A549 treated with DMSO at 1 μM for 4 hours (cell line): Measurements from ENCODE around the gene HOXD1. TPM values are rescaled to one million over a fixed set of nuclear protein-coding genes. Genes with fewer than 3 reads are reported as not detected.

Source experiments
- total RNA-seq: library from RNA; stranded (reverse); fragments of 200-300 nt; extraction: Qiagen RNA extraction; gene quantifications from 5 replicates; pipeline ENCODE4 v1.2.3, GENCODE V29; 2022; ENCODE audit warnings: low read depth

The HOXD1 gene
- total RNA-seq = 0.12 to 0.28 TPM (median 0.26 TPM) in 5 replicates

GRCh38 chr2:176187899-176188773 is at the start of gene HOXD1:
Gene HOXD1, plus strand, starts transcription at chr2:176188668. Its CDS starts 134 bp downstream, at chr2:176188802.

GRCh38 chr2:176151442-176152287 is 36.8 kb upstream of the HOXD1 start, which contains the start of gene HOXD4:
Gene HOXD4, plus strand, starts transcription at chr2:176151550. Its CDS starts 84 bp downstream, at chr2:176151634.

GRCh38 chr2:176156807-176157498 is 31.5 kb upstream of the HOXD1 start, which contains the start of gene HOXD3:
Gene HOXD3, plus strand, starts transcription at chr2:176157307. Its CDS starts 11,808 bp downstream, at chr2:176169115.

Other genes starting within 250 kb of the HOXD1 start
- 11.9 to 16.6 TPM (median 15.6 TPM) in 5 replicates for gene LNPK, start 186.4 kb upstream of the HOXD1 start, total RNA-seq
- gene EVX2, start 104.7 kb upstream of the HOXD1 start, total RNA-seq = not detected in 5 replicates
- gene HOXD13, start 95.9 kb upstream of the HOXD1 start, total RNA-seq = 0.22 to 0.32 TPM (median 0.24 TPM) in 5 replicates
- gene HOXD12, start 88.9 kb upstream of the HOXD1 start, total RNA-seq = not detected in 5 replicates
- gene HOXD11, start 81.4 kb upstream of the HOXD1 start, total RNA-seq = 6.6 to 9.7 TPM (median 8.2 TPM) in 5 replicates
- gene HOXD10, start 71.9 kb upstream of the HOXD1 start, total RNA-seq = 5.7 to 8.5 TPM (median 7.4 TPM) in 5 replicates
- 0.99 to 2.1 TPM (median 1.3 TPM) in 5 replicates for gene HOXD9, start 65.9 kb upstream of the HOXD1 start, total RNA-seq
- 4.8 to 5.9 TPM (median 5.5 TPM) in 5 replicates for gene HOXD8, start 59.0 kb upstream of the HOXD1 start, total RNA-seq
- gene HOXD4, start 37.1 kb upstream of the HOXD1 start, total RNA-seq = 0.22 to 0.55 TPM (median 0.36 TPM) in 5 replicates
- 0.15 to 0.18 TPM (median 0.16 TPM) in 4 of 5 replicates, not detected in the other for gene HOXD3, start 31.4 kb upstream of the HOXD1 start, total RNA-seq
- gene MTX2, start 80.8 kb downstream of the HOXD1 start, total RNA-seq = 43.0 to 45.9 TPM (median 45.1 TPM) in 5 replicates